Left renal pelvis (tissue), 4 donors: ENCODE data around the gene PPCS. TPM values are rescaled to one million over a fixed set of nuclear protein-coding genes. Genes with fewer than 3 reads are reported as not detected.

Experiments
- polyA plus RNA-seq, 4 donors: library from polyadenylated mRNA; unstranded; fragments of 120-200 nt; gene quantifications; one replicate each; pipeline ENCODE4 v1.2.1, GENCODE V29; 2013; ENCODE audit not compliant: insufficient read length in 4 of 4

PPCS gene
- polyA plus RNA-seq, 4 donors, result 50.1 to 97.3 (median 86.7) TPM

Other genes with a start within 250 kb of the PPCS start
- gene FOXJ3, start 121.3 kb upstream of the PPCS start, polyA plus RNA-seq, result 10 to 100 TPM; 42.4 to 48.5 (median 44.8) TPM
- under 1 TPM; 0.59 to 0.70 (median 0.64) TPM for gene RIMKLA, start 75.8 kb upstream of the PPCS start, polyA plus RNA-seq
- gene ZMYND12, start 521 bp upstream of the PPCS start, polyA plus RNA-seq, result 1 to 10 TPM; 1.0 to 5.1 (median 3.6) TPM
- 10 to 100 TPM in 3 of 4 donors, 1 to 10 TPM in 1; 5.8 to 22.0 (median 17.8) TPM for gene CCDC30, start 6.7 kb downstream of the PPCS start, polyA plus RNA-seq
- 10 to 100 TPM; 45.2 to 57.3 (median 55.3) TPM for gene PPIH, start 201.9 kb downstream of the PPCS start, polyA plus RNA-seq
- 100 to 1,000 TPM; 471 to 693 (median 629) TPM for gene YBX1, start 225.9 kb downstream of the PPCS start, polyA plus RNA-seq